ENCODE results near the gene ULK1.

DNA sequence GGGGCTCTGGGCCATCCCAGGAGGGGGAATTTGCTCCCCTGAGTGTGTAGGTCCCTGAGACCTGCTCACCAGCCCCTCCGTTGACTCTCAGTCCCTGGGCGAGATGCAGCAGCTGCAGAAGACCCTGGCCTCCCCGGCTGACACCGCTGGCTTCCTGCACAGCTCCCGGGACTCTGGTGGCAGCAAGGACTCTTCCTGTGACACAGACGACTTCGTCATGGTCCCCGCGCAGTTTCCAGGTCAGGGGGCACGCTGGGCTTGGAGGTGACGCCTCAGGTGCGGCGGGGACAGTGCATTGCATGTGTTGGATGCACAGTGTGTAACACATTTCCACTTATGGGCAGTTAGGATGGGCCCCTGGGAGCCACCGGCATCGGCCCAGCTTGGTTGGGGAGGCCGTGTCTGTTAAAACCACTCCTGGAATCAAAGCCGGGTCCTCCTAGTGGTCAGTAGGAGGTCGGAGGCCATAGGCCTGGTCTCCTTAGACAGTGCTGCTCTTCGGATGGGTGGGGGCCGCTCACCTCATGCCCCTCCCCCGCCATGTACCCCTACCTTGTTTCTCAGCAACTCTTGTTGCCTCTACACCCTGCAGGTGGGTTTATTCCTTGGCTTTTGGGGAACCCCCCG lies 17.5 kb downstream of the ULK1 start:
- TF ChIP-seq, protein P1, sequence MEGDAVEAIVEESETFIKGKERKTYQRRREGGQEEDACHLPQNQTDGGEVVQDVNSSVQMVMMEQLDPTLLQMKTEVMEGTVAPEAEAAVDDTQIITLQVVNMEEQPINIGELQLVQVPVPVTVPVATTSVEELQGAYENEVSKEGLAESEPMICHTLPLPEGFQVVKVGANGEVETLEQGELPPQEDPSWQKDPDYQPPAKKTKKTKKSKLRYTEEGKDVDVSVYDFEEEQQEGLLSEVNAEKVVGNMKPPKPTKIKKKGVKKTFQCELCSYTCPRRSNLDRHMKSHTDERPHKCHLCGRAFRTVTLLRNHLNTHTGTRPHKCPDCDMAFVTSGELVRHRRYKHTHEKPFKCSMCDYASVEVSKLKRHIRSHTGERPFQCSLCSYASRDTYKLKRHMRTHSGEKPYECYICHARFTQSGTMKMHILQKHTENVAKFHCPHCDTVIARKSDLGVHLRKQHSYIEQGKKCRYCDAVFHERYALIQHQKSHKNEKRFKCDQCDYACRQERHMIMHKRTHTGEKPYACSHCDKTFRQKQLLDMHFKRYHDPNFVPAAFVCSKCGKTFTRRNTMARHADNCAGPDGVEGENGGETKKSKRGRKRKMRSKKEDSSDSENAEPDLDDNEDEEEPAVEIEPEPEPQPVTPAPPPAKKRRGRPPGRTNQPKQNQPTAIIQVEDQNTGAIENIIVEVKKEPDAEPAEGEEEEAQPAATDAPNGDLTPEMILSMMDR (IDR thresholded peaks at IDR 0.05; ENCODE audit: poor library complexity, severe bottlenecking) = no peak
- TF ChIP-seq POLR2AphosphoS5 (IDR thresholded peaks at IDR 0.05) = no peak
- no peak for TF ChIP-seq EZH2 (IDR thresholded peaks at IDR 0.05; ENCODE audit: borderline replicate concordance, insufficient read depth, low read length, poor library complexity, severe bottlenecking)
- no peak for TF ChIP-seq TAF1 (IDR thresholded peaks at IDR 0.05; ENCODE audit: low read depth)
- TF ChIP-seq, protein P2, sequence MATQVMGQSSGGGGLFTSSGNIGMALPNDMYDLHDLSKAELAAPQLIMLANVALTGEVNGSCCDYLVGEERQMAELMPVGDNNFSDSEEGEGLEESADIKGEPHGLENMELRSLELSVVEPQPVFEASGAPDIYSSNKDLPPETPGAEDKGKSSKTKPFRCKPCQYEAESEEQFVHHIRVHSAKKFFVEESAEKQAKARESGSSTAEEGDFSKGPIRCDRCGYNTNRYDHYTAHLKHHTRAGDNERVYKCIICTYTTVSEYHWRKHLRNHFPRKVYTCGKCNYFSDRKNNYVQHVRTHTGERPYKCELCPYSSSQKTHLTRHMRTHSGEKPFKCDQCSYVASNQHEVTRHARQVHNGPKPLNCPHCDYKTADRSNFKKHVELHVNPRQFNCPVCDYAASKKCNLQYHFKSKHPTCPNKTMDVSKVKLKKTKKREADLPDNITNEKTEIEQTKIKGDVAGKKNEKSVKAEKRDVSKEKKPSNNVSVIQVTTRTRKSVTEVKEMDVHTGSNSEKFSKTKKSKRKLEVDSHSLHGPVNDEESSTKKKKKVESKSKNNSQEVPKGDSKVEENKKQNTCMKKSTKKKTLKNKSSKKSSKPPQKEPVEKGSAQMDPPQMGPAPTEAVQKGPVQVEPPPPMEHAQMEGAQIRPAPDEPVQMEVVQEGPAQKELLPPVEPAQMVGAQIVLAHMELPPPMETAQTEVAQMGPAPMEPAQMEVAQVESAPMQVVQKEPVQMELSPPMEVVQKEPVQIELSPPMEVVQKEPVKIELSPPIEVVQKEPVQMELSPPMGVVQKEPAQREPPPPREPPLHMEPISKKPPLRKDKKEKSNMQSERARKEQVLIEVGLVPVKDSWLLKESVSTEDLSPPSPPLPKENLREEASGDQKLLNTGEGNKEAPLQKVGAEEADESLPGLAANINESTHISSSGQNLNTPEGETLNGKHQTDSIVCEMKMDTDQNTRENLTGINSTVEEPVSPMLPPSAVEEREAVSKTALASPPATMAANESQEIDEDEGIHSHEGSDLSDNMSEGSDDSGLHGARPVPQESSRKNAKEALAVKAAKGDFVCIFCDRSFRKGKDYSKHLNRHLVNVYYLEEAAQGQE (IDR thresholded peaks at IDR 0.05; ENCODE audit: borderline replicate concordance) = no peak
- TF ChIP-seq EP300 (conservative IDR thresholded peaks at IDR 0.05; ENCODE audit: poor library complexity, severe bottlenecking) = no peak
